Renal cortical epithelial cell (primary cell): ENCODE data around the gene PDCD7. TPM values are rescaled to one million over a fixed set of nuclear protein-coding genes. Genes with fewer than 3 reads are reported as not detected.
A peak's percentile ranks its signal among the peaks of the same experiment; 100 is the strongest.
"Not testable (repeated sequence)": the region's sequence is repeated elsewhere in the genome, so short reads cannot be mapped to it uniquely, and the experiment has no call there.

Source experiments
- DNase-seq: peaks from one replicate; pipeline ENCODE4 v3.0.0-alpha.2; 2011; ENCODE audit warnings: low read depth
- total RNA-seq: library from RNA; depleted of rRNA; stranded (reverse); fragments of >200 nt; gene quantifications from 2 replicates; pipeline ENCODE4 v1.2.3, GENCODE V29; 2014

Gene PDCD7
- total RNA-seq, result 12.9 and 18.4 TPM in 2 replicates

- DNase-seq, result peak; percentile 85
These were observed at the start of gene PDCD7 for GRCh38 chr15:65133548-65134200. Gene PDCD7 (minus strand): TSS chr15:65133808. CDS start chr15:65133781, 27 bp downstream.

- no peak for DNase-seq
These were observed 48.9 kb upstream of the PDCD7 start for GRCh38 chr15:65182538-65182937.

DNA sequence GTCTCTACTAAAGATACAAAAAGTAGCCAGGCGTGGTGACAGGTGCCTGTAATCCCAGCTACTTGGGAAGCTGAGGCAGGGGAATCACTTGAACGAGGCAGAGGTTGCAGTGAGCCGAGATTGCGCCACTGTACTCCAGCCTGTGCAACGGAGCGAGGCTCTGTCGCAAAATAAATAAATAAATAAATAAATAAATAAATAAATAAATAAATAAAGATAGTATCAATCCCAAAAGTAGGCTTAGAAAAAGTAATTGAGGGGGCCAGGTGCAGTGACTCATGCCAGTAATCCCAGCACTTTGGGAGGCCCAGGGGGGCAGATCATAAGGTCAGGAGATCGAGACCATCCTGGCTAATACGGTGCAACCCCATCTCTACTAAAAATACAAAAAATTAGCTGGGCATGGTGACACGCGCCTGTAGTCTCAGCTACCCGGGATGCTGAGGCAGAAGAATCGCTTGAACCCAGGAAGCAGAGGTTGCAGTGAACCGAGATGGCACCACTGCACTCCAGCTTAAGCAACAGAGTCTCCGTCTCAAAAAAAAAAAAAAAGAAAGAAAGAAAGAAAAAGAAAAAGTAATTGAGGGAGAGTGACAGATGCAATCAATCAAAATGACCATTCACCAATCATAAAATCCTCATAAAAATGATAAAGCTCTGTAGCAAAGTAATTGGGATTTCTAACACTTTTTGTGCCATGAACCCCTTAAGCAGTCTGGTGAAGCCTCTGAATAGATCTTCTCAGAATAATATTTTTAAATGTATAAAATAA, 48.2 kb upstream of the PDCD7 start:
- DNase-seq, result not testable (repeated sequence)

DNA sequence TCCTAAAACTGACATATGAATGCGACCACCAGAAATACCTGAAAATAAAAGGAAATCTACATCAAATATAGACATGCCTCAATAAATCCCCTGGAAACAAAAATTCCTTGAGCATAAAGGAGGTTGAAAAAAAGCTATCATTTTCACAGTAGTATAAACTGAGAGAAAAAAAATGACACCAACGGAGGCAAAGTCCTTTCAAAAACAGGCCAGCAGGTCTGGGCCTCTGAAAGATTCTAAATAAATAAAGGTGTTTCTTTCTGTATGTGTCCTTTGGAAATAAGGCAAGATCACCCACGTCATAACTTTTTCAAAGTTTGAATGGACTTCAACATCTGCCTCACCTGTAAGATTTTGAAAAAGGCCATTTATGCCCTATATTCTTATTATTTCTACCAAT, 46.6 kb upstream of the PDCD7 start:
- DNase-seq, result no peak

DNA sequence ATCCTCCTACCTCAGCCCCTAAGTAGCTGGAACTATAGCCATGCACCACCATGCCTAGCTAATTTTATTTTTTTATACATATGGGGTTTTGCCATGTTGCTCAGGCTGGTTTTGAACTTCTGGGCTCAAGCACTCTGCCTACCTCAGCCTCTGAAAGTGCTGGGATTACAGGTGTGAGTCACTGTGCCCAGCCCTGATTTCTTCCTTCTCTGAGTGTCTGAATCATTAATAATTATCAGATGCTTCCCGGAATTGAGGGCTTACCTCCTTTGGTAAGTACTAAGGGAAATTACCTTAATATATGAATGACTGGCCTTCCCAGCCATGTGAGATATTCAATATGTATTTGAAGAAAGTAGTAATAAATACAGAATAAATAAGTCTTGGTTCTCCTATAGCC, 44.3 kb upstream of the PDCD7 start:
- peak; percentile 83 for DNase-seq

DNA sequence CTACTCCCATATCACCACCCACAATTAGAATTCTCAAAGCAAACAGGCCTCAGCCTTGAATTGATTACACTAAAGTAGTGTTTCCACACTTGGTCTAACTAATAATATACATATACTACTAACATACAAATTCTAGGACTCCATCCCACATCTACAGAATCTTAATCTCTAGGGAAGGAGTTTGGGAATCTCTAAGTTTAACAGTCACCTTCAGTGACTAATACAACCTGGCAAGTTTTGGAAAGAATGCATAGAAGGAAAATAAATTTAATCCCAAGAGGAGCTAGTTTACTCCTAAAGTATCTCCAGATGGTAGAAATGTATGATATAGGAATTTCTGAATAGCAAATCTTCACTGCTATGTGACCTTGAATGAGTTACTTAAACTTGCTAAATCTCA, 42.4 kb upstream of the PDCD7 start:
- DNase-seq, result no peak

- DNase-seq, result peak; percentile 66
These were observed 41.9 kb upstream of the PDCD7 start for GRCh38 chr15:65175511-65175910.

- no peak for DNase-seq
These were observed 40.9 kb upstream of the PDCD7 start for GRCh38 chr15:65174509-65174908.

DNA sequence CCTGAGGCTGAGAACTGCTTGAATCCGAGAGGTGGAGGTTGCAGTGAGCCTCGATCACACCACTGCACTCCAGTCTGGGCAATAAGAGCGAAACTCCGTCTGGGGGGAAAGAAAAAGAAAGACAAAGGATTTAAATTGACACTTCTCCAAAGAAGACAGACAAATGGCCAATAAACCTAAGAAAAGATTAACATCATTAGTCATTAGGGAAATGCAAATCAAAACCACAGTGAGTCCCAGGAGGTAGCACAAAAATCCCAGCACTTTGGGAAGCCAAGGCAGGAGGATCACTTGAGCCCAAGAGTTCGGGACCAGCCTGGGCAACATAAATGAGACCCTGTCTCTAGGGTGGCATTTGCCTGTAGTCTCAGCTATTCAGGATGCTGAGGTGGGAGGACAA, 38.9 kb upstream of the PDCD7 start:
- peak; percentile 62 for DNase-seq

- peak; percentile 60 for DNase-seq
These were observed 37.8 kb upstream of the PDCD7 start for GRCh38 chr15:65171428-65171827.

GRCh38 chr15:65165875-65166274, 32.3 kb upstream of the PDCD7 start:
- no peak for DNase-seq

GRCh38 chr15:65164139-65164538, 30.5 kb upstream of the PDCD7 start:
- no peak for DNase-seq

DNA sequence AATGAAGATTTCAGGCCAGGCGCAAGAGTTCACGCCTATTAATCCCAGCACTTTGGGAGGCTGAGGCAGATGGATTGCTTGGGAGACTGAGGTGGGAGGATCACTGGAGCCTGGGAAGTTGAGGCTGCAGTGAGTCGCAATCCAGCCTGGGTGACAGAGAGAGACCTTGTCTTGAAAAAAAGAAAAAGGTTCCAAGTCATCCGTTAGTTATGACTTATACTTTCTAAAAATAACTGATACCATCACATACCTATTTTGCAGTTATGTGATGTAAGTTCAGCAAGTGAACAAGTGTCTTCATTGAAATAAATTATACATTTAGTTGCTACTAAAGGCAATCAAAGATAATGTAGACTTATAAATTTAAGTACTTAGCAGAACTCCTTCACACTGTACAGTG, 29.4 kb upstream of the PDCD7 start:
- DNase-seq, result no peak

GRCh38 chr15:65156692-65157091, 23.1 kb upstream of the PDCD7 start:
- no peak for DNase-seq

DNA sequence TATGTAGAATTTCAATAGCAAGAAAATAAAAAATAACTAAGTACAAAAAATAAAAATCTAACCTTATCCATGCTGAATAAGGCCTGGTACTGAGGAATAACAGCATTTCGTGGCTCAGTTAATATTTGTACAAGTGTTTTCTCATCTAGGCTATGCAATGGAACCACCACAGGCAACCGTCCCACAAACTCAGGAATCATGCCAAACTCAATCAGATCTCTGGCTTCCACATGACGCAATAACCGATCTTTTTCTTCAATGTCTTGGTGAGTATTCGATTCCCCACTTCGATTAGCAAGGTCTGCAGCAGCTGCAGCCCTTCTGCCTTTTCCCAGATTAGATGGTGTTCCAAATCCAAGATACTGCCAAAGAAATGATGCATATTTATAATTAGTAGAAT, 21.1 kb upstream of the PDCD7 start:
- no peak for DNase-seq

DNA sequence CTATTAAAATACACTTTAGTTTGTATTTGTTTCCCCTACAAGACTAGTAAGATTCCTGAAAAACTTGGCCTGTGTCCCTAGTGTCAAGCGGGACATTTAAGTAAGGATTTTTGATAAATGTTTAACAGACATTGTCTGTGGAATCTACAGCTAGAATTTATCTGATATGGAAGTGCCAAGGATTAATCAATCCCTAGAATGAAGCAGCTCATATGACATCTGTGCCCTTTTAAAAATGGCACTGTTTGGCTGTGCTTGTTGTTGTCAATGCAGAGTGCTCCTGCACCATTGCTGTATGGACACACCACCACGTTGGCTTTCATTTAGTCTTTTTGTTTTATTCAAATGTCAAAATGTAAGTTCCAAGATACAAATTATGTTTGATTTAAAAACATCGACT, 14.3 kb upstream of the PDCD7 start:
- no peak for DNase-seq

DNA sequence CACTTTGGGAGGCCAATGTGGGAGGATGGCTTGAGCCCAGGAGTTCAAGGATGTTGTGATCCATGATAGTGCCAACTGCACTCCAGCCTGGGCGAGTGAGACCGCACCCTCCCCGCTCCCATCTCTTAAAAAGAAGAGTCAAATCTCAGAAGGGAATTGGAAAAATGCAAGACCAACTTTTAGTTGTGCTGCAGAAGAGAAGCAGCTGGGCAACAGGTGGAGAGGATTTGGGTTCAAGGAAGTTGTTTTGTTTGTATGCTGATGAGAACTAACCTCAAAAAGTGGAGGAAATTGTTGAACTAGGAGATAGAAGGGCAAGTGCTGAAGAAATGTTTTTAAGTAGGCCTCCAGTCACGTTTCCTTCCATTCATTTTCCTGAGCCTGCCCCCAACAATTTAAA, 12.8 kb upstream of the PDCD7 start:
- DNase-seq, result no peak

GRCh38 chr15:65138631-65139030, 5.0 kb upstream of the PDCD7 start:
- DNase-seq, result not testable (repeated sequence)

GRCh38 chr15:65137893-65138292, 4.3 kb upstream of the PDCD7 start:
- not testable (repeated sequence) for DNase-seq

DNA sequence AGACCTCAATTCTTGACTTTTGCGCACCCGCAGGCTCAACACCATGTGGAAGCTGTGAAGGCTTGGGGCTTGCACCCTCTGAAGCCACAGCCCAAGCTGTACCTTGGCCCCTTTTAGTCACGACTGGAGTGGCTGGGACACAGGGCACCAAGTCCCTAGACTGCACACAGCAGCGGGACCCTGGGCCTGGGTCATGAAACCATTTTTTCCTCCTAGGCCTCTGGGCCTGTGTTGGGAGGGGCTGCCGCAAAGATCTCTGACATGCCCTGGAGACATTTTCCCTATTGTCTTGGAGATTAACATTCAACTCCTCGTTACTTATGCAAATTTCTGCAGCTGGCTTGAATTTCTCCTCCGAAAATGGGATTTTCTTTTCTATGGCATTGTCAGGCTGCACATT, 3.5 kb upstream of the PDCD7 start:
- DNase-seq, result not testable (repeated sequence)

DNA sequence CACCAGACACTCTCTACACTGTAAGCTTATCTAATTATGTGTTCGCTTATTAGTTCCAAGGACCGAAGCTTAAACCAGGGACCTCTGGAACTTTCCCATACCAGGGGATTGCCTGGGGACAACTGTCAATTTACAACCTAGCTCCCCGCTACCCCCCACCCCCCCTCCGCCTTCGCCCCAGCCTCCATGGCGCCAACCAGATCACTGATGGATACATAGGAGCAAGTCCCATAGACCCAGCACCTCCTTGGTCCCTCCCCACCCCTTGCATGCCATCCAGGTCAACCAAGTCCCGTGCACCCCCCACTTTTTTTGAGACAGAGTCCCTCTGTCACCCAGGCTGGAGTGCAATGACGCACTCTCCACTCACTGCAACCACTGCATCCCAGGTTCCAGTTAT, 930 bp upstream of the PDCD7 start:
- no peak for DNase-seq

DNA sequence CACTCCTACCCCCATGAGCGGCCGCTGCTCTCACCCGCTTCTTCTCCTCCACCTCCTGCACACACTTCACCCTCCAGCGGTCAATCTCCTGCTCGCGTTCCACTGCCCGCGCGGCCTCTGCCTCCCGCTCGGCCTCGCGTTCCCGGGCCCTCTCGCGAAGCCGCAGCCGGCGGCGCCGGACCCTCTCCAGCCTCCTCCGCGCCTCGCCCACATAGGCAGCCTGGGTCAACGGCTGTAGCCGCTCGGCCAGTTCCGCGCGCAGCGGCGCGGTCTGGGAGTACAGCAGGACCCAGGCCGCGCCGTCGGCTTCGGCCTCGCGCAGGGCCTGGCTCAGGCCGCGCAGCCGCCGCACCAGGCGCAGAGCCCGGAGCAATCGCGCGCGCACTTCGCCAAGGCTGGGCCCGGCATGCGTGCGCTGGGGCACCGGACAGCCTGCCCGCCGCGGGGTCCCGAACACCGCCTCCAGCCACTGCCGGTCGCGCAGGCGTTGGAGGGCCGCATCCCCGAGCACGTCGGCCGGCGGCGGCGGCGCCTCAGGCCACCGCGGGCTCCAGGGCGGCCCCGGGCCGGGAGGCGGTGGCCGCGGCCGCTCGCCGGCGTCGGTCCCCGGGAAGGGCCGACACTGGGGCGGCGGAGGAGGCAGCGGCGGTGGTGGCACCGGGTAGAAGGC, 595 bp downstream of the PDCD7 start:
- peak; percentile 15 for DNase-seq

DNA sequence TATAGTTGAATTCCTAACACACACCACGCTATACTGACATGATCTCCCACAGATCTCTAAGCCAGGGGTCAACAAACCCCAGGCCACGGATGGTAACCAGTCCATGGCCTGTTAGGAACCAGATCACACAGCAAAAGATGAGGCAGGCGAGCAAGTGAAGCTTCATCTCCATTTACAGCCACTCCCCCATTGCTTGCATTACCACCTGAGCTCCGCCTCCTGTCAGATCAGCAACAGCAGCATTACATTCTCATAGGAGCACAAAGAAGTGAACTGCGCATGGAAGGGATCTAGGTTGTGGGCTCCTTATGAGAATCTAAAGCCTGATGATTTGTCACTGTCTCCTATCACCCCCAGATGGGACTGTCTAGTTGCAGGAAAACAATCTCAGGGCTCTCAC, 2.7 kb downstream of the PDCD7 start:
- DNase-seq, result no peak
